ENCODE data around the gene CES1.
"Not testable (repeated sequence)": the region's sequence is repeated elsewhere in the genome, so short reads cannot be mapped to it uniquely, and the experiment has no call there.

DNA sequence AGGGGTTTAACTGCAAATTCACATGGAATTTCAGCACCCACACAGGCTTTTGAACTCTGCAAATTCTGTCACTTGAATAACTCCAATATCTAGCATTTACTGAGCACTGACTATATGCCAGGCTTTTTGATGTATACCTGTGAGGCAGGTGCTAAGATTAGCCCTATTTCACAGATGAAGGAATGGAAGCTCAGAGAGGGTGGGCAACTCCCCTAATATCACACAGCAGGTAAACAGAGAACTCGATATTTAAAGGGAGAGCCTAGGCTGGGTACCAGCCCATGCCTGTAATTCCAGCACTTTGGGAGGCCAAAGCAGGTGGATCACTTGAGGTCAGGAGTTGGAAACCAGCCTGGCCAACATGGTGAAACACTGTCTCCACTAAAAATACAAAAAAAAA is 24.8 kb upstream of the CES1 start:
- TF ChIP-seq CSDC2 (CRISPR knock-in tag; IDR thresholded peaks at IDR 0.05); ARNTL (CRISPR knock-in tag; IDR thresholded peaks at IDR 0.05; ENCODE audit: borderline replicate concordance, low read depth): not testable (repeated sequence)

All from SK-N-SH treated with all-trans-retinoic acid at 6 μM for 48 hours (cell line).